IMR-90 (cell line): Measurements from ENCODE around the gene RHEX. TPM values are rescaled to one million over a fixed set of nuclear protein-coding genes. Genes with fewer than 3 reads are reported as not detected.

Experiments
- ATAC-seq: fragments of 200-7000 bp; cut with Tn5 transposase; 2 replicates; pipeline ENCODE4 v1.9.1; 2020; ENCODE audit warnings: low read depth, mild to moderate bottlenecking, moderate library complexity
- BruUV-seq: library from RNA; stranded (reverse); fragments of 400-500 nt; replicated peaks from 2 replicates; lab custom pipeline; 2021; lab: Mats Ljungman, UMichigan
- CTCF ChIA-PET: fragments of 300-600 bp; formaldehyde crosslinking; extraction: SDS; loops from one replicate; lab custom pipeline; 2021; ENCODE audit warnings: antibody characterized with exemption; lab: Yijun Ruan, JAX
- POLR2A ChIA-PET: fragments of 300-600 bp; sonication (Branson Sonifier 250); formaldehyde crosslinking; loops from one replicate; lab custom pipeline; 2022; ENCODE audit warnings: antibody characterized with exemption; ENCODE audit not compliant: unreplicated experiment; lab: Charles Lee
- DNase-seq: peaks from one replicate; pipeline ENCODE4 v3.0.0; 2013
- H2AFZ ChIP-seq: replicated peaks from 2 replicates; pipeline ENCODE3; 2013; ENCODE audit warnings: low read length, mild to moderate bottlenecking; ENCODE audit not compliant: poor library complexity
- H2AK5ac ChIP-seq: 2 replicates; pipeline ENCODE4 v1.6.1; 2013; ENCODE audit warnings: low read depth, low read length, inconsistent platforms
- H2AK9ac ChIP-seq: replicated peaks from 2 replicates; pipeline ENCODE3; 2013; ENCODE audit warnings: mild to moderate bottlenecking, low read depth, low read length, moderate library complexity; ENCODE audit not compliant: poor library complexity
- H2BK120ac ChIP-seq: 2 replicates; pipeline ENCODE4 v1.6.1; 2013; ENCODE audit warnings: low read depth, low read length, inconsistent platforms
- H2BK15ac ChIP-seq: 3 replicates; pipeline ENCODE4 v1.6.1; 2013; ENCODE audit warnings: low read depth, low read length, inconsistent platforms
- H2BK20ac ChIP-seq: 2 replicates; pipeline ENCODE4 v1.6.1; 2013; ENCODE audit warnings: low read depth, mild to moderate bottlenecking, inconsistent platforms, low read length, moderate library complexity
- H2BK5ac ChIP-seq: 2 replicates; pipeline ENCODE4 v1.6.1; 2013; ENCODE audit warnings: mild to moderate bottlenecking, low read depth, low read length, inconsistent platforms; ENCODE audit not compliant: poor library complexity, severe bottlenecking
- H3K14ac ChIP-seq: replicated peaks from 2 replicates; pipeline ENCODE4 v1.6.1; 2013; ENCODE audit warnings: low read depth, low read length, inconsistent platforms
- H3K18ac ChIP-seq: 2 replicates; pipeline ENCODE4 v1.6.1; 2013; ENCODE audit warnings: low read depth, low read length, control low read depth
- H3K23ac ChIP-seq: 2 replicates; pipeline ENCODE4 v1.6.1; 2013; ENCODE audit warnings: low read depth, low read length, inconsistent platforms
- H3K27ac ChIP-seq: 2 replicates; pipeline ENCODE4 v1.5.1; 2013; ENCODE audit warnings: mild to moderate bottlenecking, control low read depth, low read length; ENCODE audit not compliant: insufficient read depth
- H3K27me3 ChIP-seq: 2 replicates; pipeline ENCODE4 v1.6.1; 2013; ENCODE audit warnings: low read length; ENCODE audit not compliant: control insufficient read depth, insufficient read depth
- H3K36me3 ChIP-seq: 2 replicates; pipeline ENCODE4 v1.6.1; 2013; ENCODE audit warnings: low read length, mixed read lengths; ENCODE audit not compliant: control insufficient read depth, insufficient read depth
- H3K4ac ChIP-seq: 2 replicates; pipeline ENCODE4 v1.6.1; 2013; ENCODE audit warnings: low read depth, low read length, inconsistent platforms
- H3K4me1 ChIP-seq: 2 replicates; pipeline ENCODE4 v1.6.1; 2013; ENCODE audit warnings: low read length, mixed read lengths; ENCODE audit not compliant: control insufficient read depth, insufficient read depth
- H3K4me2 ChIP-seq: 2 replicates; pipeline ENCODE4 v1.6.1; 2013; ENCODE audit warnings: low read depth, mild to moderate bottlenecking, control low read depth, low read length, moderate library complexity
- H3K4me3 ChIP-seq: 2 replicates; pipeline ENCODE4 v1.5.1; 2013; ENCODE audit warnings: low read depth, mild to moderate bottlenecking, control low read depth, low read length, moderate library complexity; ENCODE audit not compliant: insufficient read depth
- H3K56ac ChIP-seq: 2 replicates; pipeline ENCODE4 v1.6.1; 2013; ENCODE audit warnings: low read length, inconsistent platforms; ENCODE audit not compliant: insufficient read depth; ENCODE audit errors: extremely low read depth
- H3K79me1 ChIP-seq, 2 experiments: 2 replicates each; pipeline ENCODE4 v1.6.1; 2013; ENCODE audit warnings: low read length in 2 of 2, inconsistent platforms in 1 of 2, low read depth in 1 of 2
- H3K9ac ChIP-seq: 2 replicates; pipeline ENCODE4 v1.6.1; 2013; ENCODE audit warnings: low read depth, low read length, control low read depth
- H3K9me1 ChIP-seq: 2 replicates; pipeline ENCODE4 v1.6.1; 2013; ENCODE audit warnings: low read length, inconsistent platforms; ENCODE audit not compliant: insufficient read depth
- H3K9me3 ChIP-seq: 2 replicates; pipeline ENCODE4 v1.6.1; 2013; ENCODE audit warnings: low read length; ENCODE audit not compliant: control insufficient read depth, insufficient read depth
- H4K20me1 ChIP-seq: 2 replicates; pipeline ENCODE4 v1.6.1; 2013; ENCODE audit warnings: low read length, inconsistent platforms; ENCODE audit not compliant: insufficient read depth
- H4K5ac ChIP-seq: 2 replicates; pipeline ENCODE4 v1.6.1; 2013; ENCODE audit warnings: mild to moderate bottlenecking, low read depth, low read length, control low read depth
- H4K8ac ChIP-seq, 2 experiments: 2 replicates each; pipeline ENCODE4 v1.6.1; 2013; ENCODE audit warnings: low read depth in 2 of 2, low read length in 2 of 2, control low read depth in 1 of 2, inconsistent platforms in 1 of 2
- H4K91ac ChIP-seq: 2 replicates; pipeline ENCODE4 v1.6.1; 2013; ENCODE audit warnings: low read depth, low read length, inconsistent platforms; ENCODE audit not compliant: insufficient read depth
- BHLHE40 ChIP-seq: fragments of 150-350 bp; IDR thresholded peaks from 2 replicates; pipeline ENCODE4 v1.6.1; 2016; ENCODE audit warnings: mild to moderate bottlenecking, low read depth, low read length
- FOS ChIP-seq: fragments of 150-350 bp; IDR thresholded peaks from 2 replicates; pipeline ENCODE4 v1.6.1; 2016; ENCODE audit warnings: low read depth, low read length
- MAFK ChIP-seq: IDR thresholded peaks from 2 replicates; pipeline ENCODE4 v1.6.1; 2012; ENCODE audit warnings: low read depth, low read length, improper control_type of control experiment
- MXI1 ChIP-seq: IDR thresholded peaks from 2 replicates; pipeline ENCODE4 v1.6.1; 2012; ENCODE audit warnings: low read depth, mild to moderate bottlenecking, low read length, moderate library complexity, borderline replicate concordance
- NFE2L2 ChIP-seq: fragments of 150-350 bp; IDR thresholded peaks from 2 replicates; pipeline ENCODE4 v1.6.1; 2016; ENCODE audit warnings: low read depth, mild to moderate bottlenecking, low read length
- POLR2A ChIP-seq: IDR thresholded peaks from 2 replicates; pipeline ENCODE4 v1.6.1; 2012; ENCODE audit warnings: mild to moderate bottlenecking, low read depth, low read length
- RAD21 ChIP-seq: IDR thresholded peaks from 2 replicates; pipeline ENCODE4 v1.6.1; 2012; ENCODE audit warnings: low read length, improper control_type of control experiment
- RFX5 ChIP-seq: IDR thresholded peaks from 2 replicates; pipeline ENCODE4 v1.8.0; 2012; ENCODE audit warnings: low read depth, mild to moderate bottlenecking, low read length, moderate library complexity
- SMC3 ChIP-seq: fragments of 150-350 bp; IDR thresholded peaks from 2 replicates; pipeline ENCODE4 v1.6.1; 2016; ENCODE audit warnings: low read depth, mild to moderate bottlenecking, antibody characterized with exemption, low read length, moderate library complexity
- WGBS, 2 experiments: methylation state at CpG; one replicate each; pipeline versions ENCODE4 v1.1.5 to v1.1.7; 2013; ENCODE audit warnings: missing lambda C conversion rate in 2 of 2; ENCODE audit not compliant: insufficient read length in 1 of 2; ENCODE audit errors: extremely low coverage in 2 of 2; 5-methylcytosine and 5-hydroxymethylcytosine counted together
- dilution Hi-C: fragments of 300-500 bp; cut with HindIII; formaldehyde crosslinking; loops from one replicate; pipeline ENCODE4 v1.14.3; 2018; ENCODE audit warnings: low sequenced_read_pairs; ENCODE audit not compliant: unreplicated experiment
- in situ Hi-C: fragments of 300-500 bp; cut with MboI; formaldehyde crosslinking; loops from 3 replicates; pipeline ENCODE4 v1.14.3; 2019; ENCODE audit warnings: low sequenced_read_pairs, inconsistent platforms, mixed read lengths
- intact Hi-C: fragments of 100-400 bp; cut with micrococcal nuclease; formaldehyde crosslinking; loops from 2 replicates; pipeline ENCODE4 v1.10.0; 2022
- polyA plus RNA-seq, 3 experiments: library from polyadenylated mRNA; depleted of rRNA; stranded (reverse); fragments of >200 nt; gene quantifications; 2 replicates each; pipeline ENCODE4 v1.2.3, GENCODE V29; 2012; ENCODE audit warnings: low replicate concordance in 1 of 3
- total RNA-seq: library from RNA; depleted of rRNA; stranded (reverse); fragments of >200 nt; gene quantifications from 2 replicates; pipeline ENCODE4 v1.2.3, GENCODE V29; 2012
- TF ChIP-seq, protein P1 (sequence below): fragments of 150-350 bp; IDR thresholded peaks from 2 replicates; pipeline ENCODE4 v1.6.1; 2016; ENCODE audit warnings: low read depth, mild to moderate bottlenecking, low read length, moderate library complexity, borderline replicate concordance

The RHEX gene
- total and polyA plus RNA-seq, 2 of the 4 experiments (the other 2 are of a cell fraction) = not detected

DNA sequence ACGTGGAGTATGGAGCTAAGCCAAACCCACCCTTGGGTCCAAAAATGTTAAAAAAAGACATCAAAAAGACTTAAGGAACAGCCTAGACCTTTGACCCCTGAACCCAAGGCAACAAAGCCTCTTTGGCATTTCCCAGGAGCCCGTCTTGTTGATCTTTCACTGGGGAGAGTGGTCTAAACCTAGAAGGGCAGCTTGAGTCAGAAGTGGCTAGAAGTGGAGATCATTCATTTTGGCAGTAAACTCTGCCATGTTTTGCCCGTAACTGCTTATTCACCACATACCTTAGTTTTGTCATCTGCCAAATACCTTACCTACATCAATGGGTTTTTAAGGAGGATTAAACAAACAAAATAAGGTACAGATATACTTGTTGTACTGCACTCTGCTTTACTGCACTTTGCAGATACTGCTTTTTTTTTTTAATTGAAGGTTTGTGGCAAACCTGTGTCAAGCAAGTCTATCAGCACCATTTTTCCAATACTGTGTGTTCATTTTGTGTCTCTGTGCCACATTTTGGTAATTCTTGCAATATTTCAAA lies 27.6 kb upstream of the RHEX start:
- ATAC-seq = no peak
- dilution Hi-C loops = no loop called here
- TF ChIP-seq RAD21 = no peak
- no peak for TF ChIP-seq RFX5
- TF ChIP-seq POLR2A = no peak
- TF ChIP-seq BHLHE40 = no peak
- no peak for TF ChIP-seq NFE2L2
- TF ChIP-seq, protein P1, sequence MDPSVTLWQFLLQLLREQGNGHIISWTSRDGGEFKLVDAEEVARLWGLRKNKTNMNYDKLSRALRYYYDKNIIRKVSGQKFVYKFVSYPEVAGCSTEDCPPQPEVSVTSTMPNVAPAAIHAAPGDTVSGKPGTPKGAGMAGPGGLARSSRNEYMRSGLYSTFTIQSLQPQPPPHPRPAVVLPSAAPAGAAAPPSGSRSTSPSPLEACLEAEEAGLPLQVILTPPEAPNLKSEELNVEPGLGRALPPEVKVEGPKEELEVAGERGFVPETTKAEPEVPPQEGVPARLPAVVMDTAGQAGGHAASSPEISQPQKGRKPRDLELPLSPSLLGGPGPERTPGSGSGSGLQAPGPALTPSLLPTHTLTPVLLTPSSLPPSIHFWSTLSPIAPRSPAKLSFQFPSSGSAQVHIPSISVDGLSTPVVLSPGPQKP = no peak
- no peak for TF ChIP-seq FOS
- TF ChIP-seq MAFK = no peak
- TF ChIP-seq MXI1 = no peak
- TF ChIP-seq SMC3 = no peak

More for the DNA sequence above, 27.6 kb upstream of the RHEX start:
- Histone ChIP-seq H2AK5ac (no peak overlapping the region), H3K9ac (no peak overlapping the region), H3K23ac (no peak overlapping the region), H2BK15ac (no peak overlapping the region), H3K9me1 (peaks cover 4% of the 10 kb centered on the region; the same call in 1 of the 2 replicates), H3K18ac (no peak overlapping the region), H2BK20ac (no peak overlapping the region), H3K27me3 (peaks cover 19% of the 10 kb centered on the region), H3K9me3 (no peaks in the 10 kb centered on the region), H3K4ac (no peak overlapping the region), H4K8ac (no peak overlapping the region), H4K20me1 (no peaks in the 10 kb centered on the region), H2AFZ (no peak overlapping the region), H2BK5ac (no peak overlapping the region), H3K4me3 (no peak overlapping the region), H3K79me1 (no peaks in the 10 kb centered on the region), H2AK9ac (no peak overlapping the region), H3K4me1 (peaks cover 4% of the 10 kb centered on the region), H3K56ac (no peak overlapping the region), H3K4me2 (no peak overlapping the region), H3K14ac (no peak overlapping the region), H2BK120ac (no peak overlapping the region), H4K91ac (no peak overlapping the region), H3K36me3 (no peaks in the 10 kb centered on the region), H3K27ac (no peak overlapping the region), H4K5ac (no peak overlapping the region)
- no TSS peak for BruUV-seq
- CTCF ChIA-PET = interaction anchor here (1.3 kb wide), 1 partner anchor 81 kb away, joined by 6 read pairs; no protein-coding TSS in a partner anchor
- WGBS, 2 experiments = no CpG with 5 or more reads among the region's 3 CpGs
- in situ Hi-C loops (no loop called here), intact Hi-C loops (no loop called here)
- POLR2A ChIA-PET = no interaction called here
- DNase-seq = no peak
